Esophagus squamous epithelium (tissue), 5 donors: ENCODE measurements around the gene EYS. TPM values are rescaled to one million over a fixed set of nuclear protein-coding genes. Genes with fewer than 3 reads are reported as not detected.

Source experiments
- DNase-seq: peaks from one replicate; lab custom pipeline; 2025; lab: John Stamatoyannopoulos, UW
- H3K27ac ChIP-seq, 4 donors: fragments of 200-600 bp; sonication (generic); one replicate each; pipeline ENCODE4 v1.5.1; 2016 to 2019; ENCODE audit warnings: mild to moderate bottlenecking in 1 of 4
- H3K27me3 ChIP-seq, 4 donors: fragments of 200-600 bp; sonication (generic); 1 replicate in 3 of 4; 2 replicates in 1 of 4; pipeline versions ENCODE4 v1.5.1 to v1.6.0; 2017 to 2021; ENCODE audit warnings: antibody characterized with exemption in 1 of 4
- H3K36me3 ChIP-seq, 3 donors: fragments of 200-600 bp; sonication (generic); one replicate each; pipeline ENCODE4 v1.5.1; 2016 to 2019
- H3K4me1 ChIP-seq, 3 donors: fragments of 200-600 bp; sonication (generic); one replicate each; pipeline ENCODE4 v1.5.1; 2017 to 2019
- H3K4me3 ChIP-seq, 4 donors: fragments of 200-600 bp; sonication (generic); 1 replicate in 3 of 4; 2 replicates in 1 of 4; pipeline ENCODE4 v1.5.1; 2016 to 2019; ENCODE audit warnings: mild to moderate bottlenecking in 2 of 4, moderate library complexity in 1 of 4
- H3K9me3 ChIP-seq, 3 donors: fragments of 200-600 bp; sonication (generic); one replicate each; pipeline ENCODE4 v1.5.1; 2016 to 2019
- CTCF ChIP-seq, 6 experiments: fragments of 450-650 bp in 4 of 6; fragments of 200-600 bp in 2 of 6; sonication (generic) in 2 of 6; IDR thresholded peaks; one replicate each; pipeline ENCODE4 v1.5.1; 2016 to 2019; ENCODE audit warnings: antibody characterized with exemption in 6 of 6, mild to moderate bottlenecking in 4 of 6, moderate library complexity in 4 of 6
- POLR2A ChIP-seq, 4 donors: fragments of 450-650 bp; IDR thresholded peaks; one replicate each; pipeline ENCODE4 v1.6.1; 2017; ENCODE audit warnings: antibody characterized with exemption in 4 of 4, mild to moderate bottlenecking in 4 of 4, moderate library complexity in 3 of 4
- whole genome bisulfite sequencing, 2 donors: methylation state at CpG; one replicate each; pipeline ENCODE4 v1.1.5; 2018; 5-methylcytosine and 5-hydroxymethylcytosine counted together
- intact Hi-C: fragments of 100-400 bp; cut with DNase I; formaldehyde crosslinking; loops from one replicate; pipeline ENCODE4 v1.15.0; 2022
- total RNA-seq, 4 donors: library from RNA; depleted of rRNA; stranded (reverse); fragments of >200 nt; gene quantifications; one replicate each; pipeline ENCODE4 v1.1.0, GENCODE V29; 2016
- donor health status: DM: yes; HTN: yes; CAD: no.

The EYS gene
- total RNA-seq, 4 donors from 2014 or later, result 0.87 TPM; not detected in 3

GRCh38 chr6:64696053-64696452 is 1011.0 kb downstream of the EYS start:
- DNase-seq, result no peak

GRCh38 chr6:64694356-64694755 is 1012.7 kb downstream of the EYS start:
- H3K36me3 ChIP-seq, result no peaks in the 10 kb centered on the region
- intact Hi-C loops, result no loop called here
- TF ChIP-seq CTCF (IDR thresholded peaks at IDR 0.05) (no peak), POLR2A (IDR thresholded peaks at IDR 0.05) (no peak)
- H3K9me3 ChIP-seq, result peaks cover 0 to 20% (median 4%) of the 10 kb centered on the region in 3 donors
- no peak for DNase-seq
- no peak overlapping the region for H3K27ac ChIP-seq
- no peaks in the 10 kb centered on the region for H3K27me3 ChIP-seq
- 66 to 74% methylated on average over 3 of the region's 3 CpGs for WGBS, 2 donors
- H3K4me1 ChIP-seq, result no peaks in the 10 kb centered on the region
- H3K4me3 ChIP-seq, result no peak overlapping the region

More at GRCh38 chr6:64696053-64696452, 1011.0 kb downstream of the EYS start:
- intact Hi-C loops, result no loop called here
- Histone ChIP-seq H3K27me3 (no peaks in the 10 kb centered on the region), H3K36me3 (no peaks in the 10 kb centered on the region), H3K9me3 (peaks cover 0 to 20% (median 4%) of the 10 kb centered on the region in 3 donors), H3K4me1 (no peaks in the 10 kb centered on the region), H3K4me3 (no peak overlapping the region), H3K27ac (no peak overlapping the region)
- WGBS, 2 donors, result 88 to 91% methylated on average over 1 of the region's 1 CpG
- no peak for TF ChIP-seq CTCF (IDR thresholded peaks at IDR 0.05)
- TF ChIP-seq POLR2A (IDR thresholded peaks at IDR 0.05), result no peak

DNA sequence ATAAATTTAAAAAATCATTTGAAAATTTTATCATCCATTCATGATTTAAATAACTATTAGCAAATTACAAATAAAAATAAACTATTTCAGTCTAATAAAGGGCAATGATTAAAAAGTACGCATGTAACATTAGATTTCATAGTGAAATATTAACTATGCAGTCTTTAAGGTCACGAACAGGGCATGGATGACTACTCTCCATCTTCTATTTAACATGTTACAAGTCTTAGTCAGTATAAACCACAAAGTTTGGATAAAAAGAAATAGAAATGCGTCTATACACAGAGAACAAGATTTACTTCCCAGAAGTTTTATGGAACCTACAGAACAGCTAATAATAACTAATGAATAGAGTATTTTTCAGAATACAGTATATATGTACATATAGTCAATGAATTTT is 1016.0 kb downstream of the EYS start:
- Histone ChIP-seq H3K4me3 (no peak overlapping the region), H3K9me3 (peaks cover 0 to 15% (median 0%) of the 10 kb centered on the region in 3 donors), H3K4me1 (no peaks in the 10 kb centered on the region), H3K27me3 (no peaks in the 10 kb centered on the region), H3K27ac (no peak overlapping the region), H3K36me3 (no peaks in the 10 kb centered on the region)
- intact Hi-C loops, result no loop called here
- no peak for TF ChIP-seq POLR2A (IDR thresholded peaks at IDR 0.05)
- TF ChIP-seq CTCF (IDR thresholded peaks at IDR 0.05), result no peak
- 69 to 80% methylated on average over 3 of the region's 3 CpGs for WGBS, 2 donors
- no peak for DNase-seq

DNA sequence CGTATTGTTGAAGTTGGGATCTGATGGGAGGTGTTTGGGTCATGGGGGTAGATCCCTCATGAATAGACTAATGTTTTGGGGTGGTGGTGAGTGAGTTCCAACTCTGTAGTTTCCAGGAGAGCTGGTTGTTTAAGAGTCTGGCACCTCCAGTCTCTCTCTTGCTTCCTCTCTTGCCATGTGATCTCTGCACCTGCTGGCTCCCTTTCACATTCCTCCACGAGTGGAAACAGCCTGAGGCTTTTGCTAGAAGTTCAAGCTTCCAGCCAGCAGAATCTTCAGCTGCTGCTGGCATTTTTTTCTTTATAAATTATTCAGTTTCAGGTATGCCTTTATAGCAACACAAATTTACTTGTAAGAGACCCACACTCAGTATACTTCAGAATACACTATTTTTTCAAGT is 1021.6 kb downstream of the EYS start:
- no peaks in the 10 kb centered on the region for H3K27me3 ChIP-seq
- intact Hi-C loops, result no loop called here
- TF ChIP-seq CTCF (IDR thresholded peaks at IDR 0.05), result no peak
- TF ChIP-seq POLR2A (IDR thresholded peaks at IDR 0.05), result no peak
- no peak overlapping the region for H3K4me3 ChIP-seq
- H3K4me1 ChIP-seq, result no peaks in the 10 kb centered on the region
- no peak for DNase-seq
- no peaks in the 10 kb centered on the region for H3K9me3 ChIP-seq
- H3K36me3 ChIP-seq, result no peaks in the 10 kb centered on the region
- no peak overlapping the region for H3K27ac ChIP-seq
- 38 to 46% methylated on average over 2 of the region's 2 CpGs for WGBS, 2 donors

- intact Hi-C loops, result no loop called here
- H3K36me3 ChIP-seq, result no peaks in the 10 kb centered on the region
- 48 to 50% methylated on average over 8 of the region's 8 CpGs for WGBS, 2 donors
- H3K4me3 ChIP-seq, result no peak overlapping the region
- H3K4me1 ChIP-seq, result no peaks in the 10 kb centered on the region
- no peak for TF ChIP-seq CTCF (IDR thresholded peaks at IDR 0.05)
- TF ChIP-seq POLR2A (IDR thresholded peaks at IDR 0.05), result no peak
- H3K27ac ChIP-seq, result no peak overlapping the region
- no peaks in the 10 kb centered on the region for H3K9me3 ChIP-seq
- no peak for DNase-seq
- H3K27me3 ChIP-seq, result no peaks in the 10 kb centered on the region
Measured at GRCh38 chr6:64683682-64684081, 1023.3 kb downstream of the EYS start.
